Mesenteric fat pad (tissue), 1 donor: ENCODE results near the gene AKAP12. TPM values are rescaled to one million over a fixed set of nuclear protein-coding genes. Genes with fewer than 3 reads are reported as not detected.

Experiments
- DNase-seq: peaks from one replicate; pipeline ENCODE4 v3.0.0-alpha.2; 2020; ENCODE audit warnings: low spot score
- total RNA-seq: library from RNA; stranded (reverse); fragmentation: NEBNext Ultra II Directional; extraction: Animal tissue kit (Norgen Biotek cat#: 25700); gene quantifications from one replicate; pipeline ENCODE4 v1.2.1, GENCODE V29; 2021
- donor health status: DM: yes; HTN: yes; CAD: no.

AKAP12 gene
- total RNA-seq, 1 donor from 2014 or later: 223 TPM

GRCh38 chr6:151233731-151234130, 6.0 kb upstream of the AKAP12 start:
- no peak for DNase-seq

- DNase-seq: no peak
Observed at GRCh38 chr6:151236668-151237401, 2.9 kb upstream of the AKAP12 start.

DNA sequence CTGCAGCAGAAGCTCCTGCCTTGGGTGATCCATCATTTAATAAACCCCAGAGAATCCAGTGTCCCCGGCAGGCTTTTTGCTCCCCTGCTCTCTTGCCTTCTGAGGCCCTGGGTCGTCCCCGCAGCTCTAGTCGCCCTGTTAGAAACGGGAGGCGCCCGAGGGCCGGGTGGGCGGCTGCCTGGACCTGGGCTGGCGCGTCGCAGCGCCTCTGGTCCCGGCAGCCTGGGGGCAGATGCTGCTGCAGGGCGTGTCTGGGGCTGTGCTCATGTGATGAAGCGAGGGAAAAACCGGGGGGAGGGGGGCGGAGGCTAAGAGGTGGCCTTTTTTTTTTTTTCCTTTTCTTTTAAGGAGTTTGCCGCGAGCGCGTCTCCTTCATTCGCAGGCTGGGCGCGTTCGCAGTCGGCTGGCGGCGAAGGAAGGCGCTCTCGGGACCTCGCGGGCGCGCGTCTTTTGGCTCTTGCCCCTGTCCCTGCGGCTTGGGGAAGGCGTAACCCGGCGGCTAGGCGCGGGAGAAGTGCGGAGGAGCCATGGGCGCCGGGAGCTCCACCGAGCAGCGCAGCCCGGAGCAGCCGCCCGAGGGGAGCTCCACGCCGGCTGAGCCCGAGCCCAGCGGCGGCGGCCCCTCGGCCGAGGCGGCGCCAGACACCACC, 394 bp downstream of the AKAP12 start:
- DNase-seq: no peak

DNA sequence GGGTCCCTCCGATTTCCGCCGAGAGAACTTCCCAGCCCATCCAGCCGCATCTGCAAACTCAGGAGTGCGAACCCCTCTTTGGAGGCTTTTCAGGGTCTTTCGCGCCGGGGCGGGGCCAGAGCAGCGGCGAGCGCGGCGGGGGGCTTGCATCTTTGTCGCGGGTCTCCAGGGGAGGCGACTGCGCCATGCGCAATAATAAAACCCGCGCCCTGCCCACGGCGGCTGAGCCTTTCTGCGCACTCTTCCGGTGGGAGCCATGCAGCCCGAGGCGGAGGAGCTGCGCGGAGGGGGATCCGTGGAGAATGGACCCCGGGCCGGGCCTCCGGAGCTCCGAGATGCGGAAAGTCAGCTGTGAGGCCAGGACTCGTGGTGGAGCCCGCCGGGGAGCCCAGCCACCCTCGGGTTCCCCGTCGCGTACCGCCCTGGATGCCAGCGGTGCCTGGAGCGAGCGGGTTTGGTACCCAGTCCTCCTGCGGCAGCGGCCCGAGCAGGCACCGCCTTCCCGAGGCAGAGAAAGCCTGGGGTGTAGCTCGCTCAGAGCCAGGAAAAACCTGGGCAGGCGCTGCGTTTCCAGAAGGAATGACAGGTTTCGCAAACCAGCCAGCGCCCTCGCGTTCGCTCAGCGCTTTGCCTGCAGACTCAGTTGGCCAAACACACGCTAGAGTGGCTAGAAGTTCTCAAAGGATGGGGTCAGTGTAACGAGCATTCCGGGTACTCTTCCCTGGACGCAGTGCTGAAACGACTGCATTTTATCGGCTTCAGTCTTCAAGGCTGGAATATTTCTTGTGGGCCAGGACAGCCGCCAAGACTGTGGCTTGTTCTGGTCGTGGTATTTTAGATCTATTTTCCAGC, 1.2 kb downstream of the AKAP12 start:
- DNase-seq: no peak

DNA sequence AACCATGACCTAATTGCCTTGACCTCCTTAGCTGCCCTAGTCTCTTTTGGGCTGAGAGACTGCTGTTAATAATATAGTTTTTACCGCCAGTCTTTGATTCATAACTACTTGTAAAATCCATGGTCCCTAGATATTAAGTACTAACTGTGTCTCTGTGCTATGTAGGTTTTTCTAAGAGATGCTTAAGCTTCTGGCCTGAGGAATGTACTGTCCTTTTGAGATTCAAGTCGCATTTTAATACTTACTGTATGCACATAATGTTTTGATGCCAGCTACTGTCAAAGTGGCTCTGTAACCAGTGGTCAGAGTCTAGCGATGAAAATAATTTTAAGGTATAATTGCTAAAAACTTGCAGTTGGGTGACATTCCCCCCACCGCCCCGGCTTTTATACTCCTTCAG, 2.1 kb downstream of the AKAP12 start:
- no peak for DNase-seq

- DNase-seq: no peak
Observed at GRCh38 chr6:151242420-151242861, 2.7 kb downstream of the AKAP12 start.

GRCh38 chr6:151243481-151243880, 3.7 kb downstream of the AKAP12 start:
- no peak for DNase-seq

GRCh38 chr6:151247490-151247889, 7.7 kb downstream of the AKAP12 start:
- no peak for DNase-seq

DNA sequence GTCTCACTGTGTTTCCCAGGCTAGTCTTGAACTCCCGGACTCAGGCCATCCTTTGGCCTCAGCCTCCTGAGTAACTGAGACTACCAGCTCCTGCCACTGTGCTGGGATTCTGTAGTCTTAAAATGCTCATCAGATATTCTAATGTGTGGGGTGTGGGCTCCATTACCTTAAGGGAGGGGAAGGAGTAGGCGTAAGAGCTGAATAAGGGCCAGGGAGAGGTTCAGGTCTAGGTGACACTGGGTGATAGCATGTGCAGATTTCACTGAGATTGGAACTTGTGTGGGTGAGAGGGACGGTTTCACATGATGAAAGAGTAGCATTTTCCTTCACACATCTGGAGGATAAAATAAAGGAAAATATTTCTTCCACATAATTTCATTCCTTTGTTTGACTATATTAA, 8.5 kb downstream of the AKAP12 start:
- no peak for DNase-seq

DNA sequence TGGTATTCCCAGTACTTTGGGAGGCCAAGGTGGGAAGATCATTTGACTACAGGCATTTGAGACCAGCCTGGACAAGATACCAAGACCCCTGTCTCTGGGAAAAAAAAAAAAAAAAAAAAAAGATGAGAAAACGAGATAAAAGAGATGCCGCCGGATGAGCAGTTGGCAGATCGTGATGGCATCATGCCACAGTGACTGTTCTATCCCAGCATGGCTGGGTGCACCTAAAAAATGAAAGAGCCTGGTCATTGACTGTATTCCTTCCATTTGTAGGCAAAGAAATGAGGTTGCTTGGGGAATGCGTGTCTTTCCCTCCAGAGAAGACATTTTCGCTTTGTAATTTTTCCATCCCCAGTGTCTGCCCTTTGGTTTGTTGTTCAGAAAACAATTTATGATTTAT, 12.9 kb downstream of the AKAP12 start:
- no peak for DNase-seq

GRCh38 chr6:151254451-151255081, 14.8 kb downstream of the AKAP12 start:
- DNase-seq: no peak

- no peak for DNase-seq
Observed at GRCh38 chr6:151255811-151256210, 16.0 kb downstream of the AKAP12 start.

- no peak for DNase-seq
Observed at GRCh38 chr6:151257985-151258445, 18.2 kb downstream of the AKAP12 start.

GRCh38 chr6:151260205-151260604, 20.4 kb downstream of the AKAP12 start:
- no peak for DNase-seq

DNA sequence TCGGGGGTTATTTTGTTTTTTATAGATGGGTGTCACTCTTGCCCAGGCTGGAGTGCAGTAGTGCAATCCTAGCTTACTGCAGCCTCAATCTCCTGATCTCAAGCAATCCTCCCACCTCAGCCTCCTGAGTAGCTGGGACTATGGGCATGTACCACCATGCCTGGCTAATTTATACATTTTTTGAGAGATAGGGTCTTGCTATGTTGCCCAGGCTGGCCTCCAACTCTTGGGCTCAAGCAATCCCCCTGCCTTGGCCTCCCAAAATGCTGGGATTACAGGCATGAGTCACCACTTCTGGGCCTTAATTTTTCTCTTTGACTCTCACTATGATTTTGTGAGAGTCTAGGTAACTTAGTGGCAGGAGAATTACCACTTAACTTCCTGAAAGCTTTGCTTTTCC, 23.3 kb downstream of the AKAP12 start:
- no peak for DNase-seq

DNA sequence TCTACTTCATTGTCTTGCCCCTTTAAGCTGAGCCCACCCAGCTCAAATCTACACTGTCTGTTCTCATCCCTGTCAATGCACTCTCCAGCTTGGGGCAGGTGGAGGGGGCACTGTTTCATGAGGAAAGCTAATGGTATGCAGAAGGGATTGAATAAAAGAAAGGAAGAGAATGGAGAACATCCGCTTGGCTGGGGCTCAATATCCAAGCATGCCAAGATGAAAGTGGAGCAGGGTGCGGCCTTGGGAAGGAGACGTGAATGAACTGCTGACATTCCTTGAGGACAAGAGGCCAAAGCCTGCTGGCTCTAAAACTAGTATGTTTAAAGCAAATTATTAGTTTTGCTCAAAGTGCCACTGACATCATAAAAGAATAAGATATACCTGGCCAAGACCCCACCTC, 24.2 kb downstream of the AKAP12 start:
- DNase-seq: no peak

- DNase-seq: no peak
Observed at GRCh38 chr6:151265282-151265681, 25.5 kb downstream of the AKAP12 start.

DNA sequence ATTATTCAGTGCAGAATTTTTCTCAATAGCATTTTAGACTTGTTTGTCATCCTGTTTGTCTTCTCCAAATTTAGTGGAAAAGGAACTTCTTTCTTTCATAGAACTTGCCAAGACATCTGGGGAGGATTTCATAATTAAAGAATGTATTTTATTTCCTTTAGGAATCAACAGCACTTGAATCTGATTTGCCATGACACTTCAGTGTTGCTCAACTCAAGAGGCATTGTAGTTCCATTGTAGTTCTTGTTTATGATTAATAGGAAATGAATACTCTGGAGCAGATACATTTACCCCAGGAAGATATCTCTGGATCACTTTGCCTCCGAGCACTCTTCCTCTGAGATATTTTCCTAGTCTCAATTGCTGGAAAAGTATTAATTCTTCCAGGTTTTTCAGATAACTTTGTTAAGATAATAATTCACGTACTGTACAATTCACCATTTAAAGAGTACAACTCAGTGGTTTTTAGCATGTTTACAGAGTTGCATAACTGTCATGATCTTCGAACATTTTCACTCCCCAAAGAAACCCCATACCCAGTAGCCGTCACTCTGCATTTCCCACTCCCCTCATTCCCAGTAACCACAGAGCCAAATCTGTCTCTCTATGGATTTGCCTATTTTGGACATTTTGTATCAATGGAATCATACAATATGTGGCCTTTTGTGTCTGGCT, 29.7 kb downstream of the AKAP12 start:
- no peak for DNase-seq

DNA sequence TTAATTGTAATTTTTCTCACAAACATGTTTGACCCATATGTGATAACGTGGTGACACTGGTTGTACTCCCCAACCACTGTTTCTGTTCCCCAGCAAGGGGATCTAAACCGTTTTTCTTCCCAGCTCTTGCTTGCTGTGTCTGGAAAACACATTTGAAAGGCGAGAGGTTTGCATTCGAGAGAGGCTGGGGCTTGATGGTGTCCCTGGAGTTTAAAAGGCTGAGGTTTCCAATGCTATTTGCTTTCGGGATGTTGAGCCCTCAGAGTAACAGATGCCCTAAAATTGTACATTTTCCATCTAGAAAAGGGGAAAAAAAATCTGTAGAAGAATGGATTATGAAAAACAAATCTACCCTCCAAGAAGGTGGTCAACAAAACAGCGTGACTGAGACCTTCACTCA, 35.4 kb downstream of the AKAP12 start:
- DNase-seq: no peak

- DNase-seq: no peak
Observed at GRCh38 chr6:151275566-151275965, 35.8 kb downstream of the AKAP12 start.
